Left forelimb (tissue), 1 donor: ENCODE measurements around the gene ICE1.
"Not testable (repeated sequence)": the region's sequence is repeated elsewhere in the genome, so short reads cannot be mapped to it uniquely, and the experiment has no call there.

Experiments
- DNase-seq: peaks from one replicate; pipeline ENCODE4 v3.0.0-alpha.2; 2018; ENCODE audit warnings: low spot score

Gene ICE1

DNA sequence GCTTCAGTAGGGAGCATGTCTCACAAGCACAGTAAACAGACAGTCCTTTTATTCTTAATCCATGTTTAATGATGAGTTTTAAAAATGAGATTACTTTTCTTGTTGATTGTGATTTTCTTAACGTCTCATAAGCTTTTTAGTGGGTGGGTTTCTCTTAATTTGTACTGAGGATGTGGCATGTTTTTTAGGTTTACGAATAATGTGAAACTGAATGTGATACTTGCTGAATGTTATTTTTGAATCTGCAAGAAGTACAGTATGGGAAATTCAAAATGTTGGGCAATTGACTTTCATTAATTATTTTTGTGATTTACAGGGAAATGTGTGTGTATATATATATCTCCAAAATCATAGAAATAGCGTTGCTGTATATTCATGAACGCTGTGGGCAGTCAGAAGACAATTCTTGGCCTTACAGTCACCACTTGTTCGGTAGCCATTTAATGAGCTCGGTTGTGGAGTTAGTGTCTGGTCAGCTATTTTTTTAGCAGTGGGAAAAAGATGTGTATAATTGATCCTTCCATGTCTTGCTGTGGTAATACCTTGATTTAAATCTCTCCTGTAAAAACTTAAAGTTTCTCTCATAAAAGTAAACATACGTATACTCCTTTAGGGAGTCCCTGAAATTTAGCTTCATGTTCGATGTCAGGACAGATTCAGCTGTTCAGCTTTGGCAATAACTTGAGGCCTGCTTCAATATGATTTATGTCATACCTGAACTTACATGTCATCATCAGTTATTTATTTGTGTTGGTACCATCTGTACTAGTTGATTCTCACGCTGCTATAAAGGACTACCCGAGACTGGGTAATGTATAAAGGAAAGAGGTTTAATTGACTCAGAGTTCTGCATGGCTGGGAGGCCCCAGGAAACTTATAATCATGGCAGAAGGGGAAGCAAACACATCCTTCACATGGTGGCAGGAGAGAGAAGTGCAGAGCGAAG is 15.0 kb downstream of the ICE1 start:
- no peak for DNase-seq

DNA sequence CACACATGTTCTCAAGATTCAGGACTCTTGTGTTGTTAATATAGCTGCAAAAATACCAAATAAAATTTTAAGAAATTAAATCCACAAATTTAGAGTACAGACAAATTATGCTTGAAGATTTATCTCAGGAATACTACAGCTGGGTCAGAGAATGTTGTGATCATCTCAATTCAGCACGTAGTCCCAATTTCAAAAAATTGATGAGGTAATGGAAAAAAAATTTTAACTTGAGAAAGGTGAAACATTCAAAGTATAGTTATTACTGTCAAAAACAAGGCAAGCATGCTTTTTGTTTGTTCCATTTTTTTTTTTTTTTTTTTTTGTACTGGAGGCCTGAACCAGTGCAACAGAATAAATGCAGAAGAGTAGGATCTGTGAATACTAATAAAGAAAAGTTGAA is 29.4 kb downstream of the ICE1 start:
- DNase-seq, result no peak

DNA sequence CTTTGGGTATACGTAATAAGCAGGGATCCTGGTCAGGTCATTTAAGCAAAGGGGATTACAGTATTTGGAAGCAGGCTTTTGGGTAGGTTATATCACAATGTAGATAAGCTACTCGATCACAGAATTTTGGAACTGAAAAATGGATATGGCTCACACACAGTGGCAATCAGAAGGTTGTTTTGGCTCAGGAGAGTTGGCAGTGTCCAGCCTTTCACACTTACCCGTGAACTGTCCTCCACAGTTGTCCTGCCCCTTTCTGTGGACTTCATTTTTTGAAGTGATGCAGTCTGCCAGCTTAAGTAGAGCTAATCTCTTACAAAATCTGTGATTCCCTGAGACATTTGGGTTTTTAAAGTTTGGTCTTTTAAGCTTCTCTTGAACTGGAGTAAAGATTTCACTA is 30.7 kb downstream of the ICE1 start:
- no peak for DNase-seq

- DNase-seq, result no peak
Observed at GRCh38 chr5:5454391-5454790, 31.9 kb downstream of the ICE1 start.

- DNase-seq, result no peak
Observed at GRCh38 chr5:5456858-5457257, 34.4 kb downstream of the ICE1 start.

GRCh38 chr5:5460311-5460710 is 37.8 kb downstream of the ICE1 start:
- no peak for DNase-seq

DNA sequence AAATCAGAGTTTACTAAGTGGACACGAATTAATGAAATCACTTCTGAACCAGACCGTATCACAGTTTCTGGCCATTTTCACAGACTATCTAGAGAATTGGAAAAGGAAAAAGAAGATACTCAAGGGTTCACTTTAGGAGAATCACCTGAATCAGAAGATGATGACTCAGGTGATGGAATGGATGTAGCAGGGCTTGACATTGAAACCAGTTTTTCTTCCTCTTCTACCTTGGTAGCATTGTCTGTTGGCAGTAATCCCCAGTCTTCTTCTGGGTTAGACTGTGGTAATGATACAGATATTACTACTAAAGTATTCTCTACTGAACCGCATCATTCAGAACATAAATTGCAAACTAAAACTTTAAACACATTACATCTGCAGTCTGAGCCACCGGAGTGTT is 38.5 kb downstream of the ICE1 start:
- DNase-seq, result no peak

DNA sequence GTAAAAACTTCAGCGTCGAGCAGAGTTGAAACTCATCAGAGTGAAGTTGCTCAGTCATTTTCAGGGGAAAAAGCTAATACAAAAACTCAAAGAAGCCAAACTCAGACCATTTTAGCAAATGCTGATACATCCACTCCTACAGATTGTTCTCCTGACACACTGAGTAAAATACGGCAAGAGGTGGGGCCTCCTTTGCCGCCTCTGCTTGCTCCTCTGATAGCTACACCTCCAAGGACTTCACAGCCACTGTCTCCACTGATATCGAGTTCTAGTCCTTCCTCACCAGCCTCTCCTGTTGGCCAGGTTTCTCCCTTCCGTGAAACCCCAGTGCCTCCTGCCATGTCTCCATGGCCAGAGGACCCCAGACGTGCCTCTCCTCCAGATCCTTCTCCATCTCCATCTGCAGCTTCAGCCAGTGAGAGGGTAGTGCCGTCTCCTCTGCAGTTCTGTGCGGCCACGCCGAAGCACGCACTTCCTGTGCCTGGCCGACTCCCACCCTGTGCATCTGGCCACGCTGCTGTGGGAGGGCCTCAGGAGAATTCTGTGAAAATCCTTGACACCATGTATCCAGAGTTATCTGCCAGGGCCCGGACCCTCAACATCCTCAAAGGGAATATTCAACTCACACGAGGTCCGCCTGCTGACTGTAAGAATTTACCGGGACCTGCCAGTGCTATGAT is 41.7 kb downstream of the ICE1 start:
- no peak for DNase-seq

DNA sequence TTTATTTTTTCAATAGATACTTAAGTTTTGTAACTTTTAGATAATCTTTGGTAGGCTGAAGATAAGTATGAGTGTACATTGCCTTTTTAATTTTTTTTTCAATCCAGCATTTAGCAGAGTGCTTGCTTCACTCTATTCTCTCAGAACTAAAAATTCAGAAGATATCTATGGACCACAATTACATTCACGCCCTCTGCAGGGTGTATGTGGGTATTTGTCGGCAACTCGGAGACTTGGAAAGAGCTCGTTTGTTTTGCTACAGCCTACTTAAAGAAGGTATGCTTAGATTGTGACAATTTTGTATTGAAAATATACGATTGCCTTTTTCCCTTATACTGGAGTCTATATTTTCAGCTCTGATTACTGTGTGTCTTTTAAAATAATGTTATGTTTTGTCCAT is 43.8 kb downstream of the ICE1 start:
- DNase-seq, result no peak

DNA sequence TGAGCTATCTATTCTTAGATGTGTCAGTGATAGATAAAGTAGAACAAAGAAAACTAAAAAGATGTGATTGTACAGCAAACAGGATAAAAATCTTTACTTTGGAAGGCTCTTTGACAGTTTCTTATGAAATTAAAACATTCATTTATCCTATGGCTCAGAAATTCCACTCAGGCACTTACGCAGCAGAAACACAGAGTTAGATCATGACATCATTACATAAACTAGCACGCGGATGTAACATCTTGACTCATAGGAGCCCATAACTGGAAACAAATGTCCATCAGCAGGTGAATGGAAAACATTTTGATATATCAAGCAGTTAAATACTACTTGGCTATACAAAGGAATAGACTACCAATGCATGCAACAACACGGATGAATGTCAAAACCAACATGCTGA is 45.3 kb downstream of the ICE1 start:
- no peak for DNase-seq

DNA sequence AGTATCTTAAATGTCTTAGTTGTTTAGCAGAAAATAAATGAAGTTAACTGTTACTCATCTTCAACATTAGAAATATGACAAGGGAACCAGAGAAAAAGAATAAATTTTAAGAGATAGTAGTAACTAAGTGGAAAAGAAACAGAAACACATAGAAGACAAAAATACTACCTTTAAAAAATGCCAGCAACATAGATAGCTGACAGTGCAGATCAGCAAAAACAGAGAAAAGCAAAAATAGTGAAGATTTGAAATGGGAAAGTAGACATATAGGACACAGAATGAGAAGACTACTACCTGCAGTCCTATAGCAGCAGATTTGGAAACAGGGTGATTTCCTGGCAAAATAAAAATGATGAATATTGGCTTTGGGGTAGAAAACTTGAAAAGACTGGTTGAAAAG is 48.5 kb downstream of the ICE1 start:
- DNase-seq, result no peak

DNA sequence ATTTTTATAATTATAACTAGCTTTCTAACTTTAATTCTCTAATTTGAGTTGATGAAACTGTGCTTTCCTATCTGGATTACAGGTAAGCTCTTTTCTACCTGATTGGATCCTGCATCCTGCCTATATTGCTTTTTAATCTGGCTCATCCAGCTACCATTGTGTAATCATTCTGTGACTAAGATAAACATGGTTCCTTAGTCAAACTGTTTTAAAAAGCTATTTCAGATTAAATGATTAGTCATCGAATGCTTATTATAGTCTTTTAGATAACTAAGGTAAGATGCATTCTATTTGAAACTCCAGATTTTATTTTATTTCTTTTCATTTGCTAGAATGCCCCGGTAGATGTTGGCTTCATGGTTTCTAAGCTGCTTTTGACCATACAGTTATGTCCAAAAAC is 50.7 kb downstream of the ICE1 start:
- no peak for DNase-seq

DNA sequence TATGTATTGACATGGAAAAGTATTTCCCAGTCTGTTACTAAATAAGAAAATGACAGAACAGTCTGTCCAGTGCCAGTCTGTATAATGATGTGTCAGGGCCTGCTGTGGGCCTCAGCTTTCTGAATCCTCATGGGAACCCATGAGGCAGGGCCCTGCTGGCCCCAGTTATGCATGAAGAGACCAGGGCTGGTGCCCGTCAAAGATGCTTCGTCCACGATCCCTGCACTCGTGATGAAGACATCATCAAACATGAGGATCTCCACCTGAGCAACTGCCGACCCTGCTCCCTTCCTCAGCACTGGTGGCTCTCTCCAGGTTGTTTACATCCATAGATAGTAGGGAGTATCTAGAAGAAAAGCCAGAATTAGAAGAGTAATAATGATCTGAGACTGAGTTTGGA is 52.5 kb downstream of the ICE1 start:
- DNase-seq, result no peak

DNA sequence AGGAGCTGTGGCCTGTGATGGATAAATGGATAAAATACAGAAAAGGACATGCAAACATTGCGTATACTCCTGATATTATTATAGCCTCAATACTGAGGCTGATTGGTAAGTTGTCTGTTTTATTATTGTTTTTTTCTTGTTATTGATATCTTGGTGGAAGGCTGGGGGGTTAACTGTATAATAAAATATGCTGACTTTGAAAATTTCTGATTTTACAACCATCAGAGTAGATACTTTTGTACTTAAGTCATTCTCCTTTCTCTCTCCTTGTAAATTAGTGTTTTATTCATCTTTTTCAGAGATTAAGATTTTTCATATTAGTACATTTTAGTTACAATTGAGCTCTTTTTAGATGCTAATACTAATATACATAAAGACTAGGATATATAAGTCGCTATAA is 53.5 kb downstream of the ICE1 start:
- no peak for DNase-seq

- DNase-seq, result not testable (repeated sequence)
Observed at GRCh38 chr5:5479578-5479977, 57.1 kb downstream of the ICE1 start.

DNA sequence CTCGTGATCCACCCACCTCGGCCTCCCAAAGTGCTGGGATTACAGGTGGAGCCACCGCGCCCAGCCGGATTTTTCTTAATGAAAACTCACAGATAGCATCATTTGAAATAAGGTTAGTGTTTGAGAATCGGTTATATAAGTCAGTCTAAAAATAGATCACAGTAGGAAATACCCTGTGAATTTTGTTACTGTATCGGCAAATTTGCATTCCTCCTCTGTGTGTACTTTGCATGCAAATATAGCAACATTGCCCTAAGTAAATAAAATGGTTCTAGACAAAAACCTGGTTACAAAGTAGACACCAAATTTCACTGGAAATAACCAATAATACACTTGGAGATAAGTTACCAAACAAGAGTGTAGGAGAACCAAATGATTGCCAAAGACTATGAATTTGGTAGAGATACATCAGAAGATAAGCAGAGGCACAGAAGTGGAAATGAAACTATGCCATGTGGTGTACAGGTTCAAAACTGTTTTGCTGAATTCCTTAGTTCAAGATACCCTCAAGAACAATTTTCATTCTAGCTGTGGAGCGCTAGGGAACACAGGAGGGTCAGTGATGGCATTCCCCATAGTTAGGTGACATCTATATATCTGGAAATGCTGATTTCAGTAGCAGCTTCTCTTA is 58.1 kb downstream of the ICE1 start:
- DNase-seq, result no peak

- DNase-seq, result no peak
Observed at GRCh38 chr5:5481206-5481605, 58.7 kb downstream of the ICE1 start.

DNA sequence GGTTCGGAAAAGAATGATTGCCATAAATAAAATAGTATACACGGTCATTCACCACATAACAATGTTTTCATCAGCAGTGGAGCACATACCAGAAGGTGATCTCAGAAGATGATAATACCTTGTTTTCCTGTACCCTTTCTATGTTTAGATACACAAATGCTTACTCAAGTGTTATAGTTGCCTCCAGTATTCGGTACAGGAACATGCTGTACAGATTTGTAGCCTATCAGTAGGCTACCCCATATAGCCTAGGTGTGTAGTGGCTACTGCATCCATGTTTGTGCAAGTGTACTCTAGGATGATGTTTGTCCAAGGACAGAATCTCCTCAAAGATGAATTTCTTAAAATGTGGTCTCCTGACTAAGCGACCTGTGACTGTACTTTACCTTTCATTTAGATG is 59.2 kb downstream of the ICE1 start:
- DNase-seq, result no peak

GRCh38 chr5:5483350-5483749 is 60.9 kb downstream of the ICE1 start:
- DNase-seq, result no peak

GRCh38 chr5:5483880-5484598 is 61.6 kb downstream of the ICE1 start:
- DNase-seq, result no peak

DNA sequence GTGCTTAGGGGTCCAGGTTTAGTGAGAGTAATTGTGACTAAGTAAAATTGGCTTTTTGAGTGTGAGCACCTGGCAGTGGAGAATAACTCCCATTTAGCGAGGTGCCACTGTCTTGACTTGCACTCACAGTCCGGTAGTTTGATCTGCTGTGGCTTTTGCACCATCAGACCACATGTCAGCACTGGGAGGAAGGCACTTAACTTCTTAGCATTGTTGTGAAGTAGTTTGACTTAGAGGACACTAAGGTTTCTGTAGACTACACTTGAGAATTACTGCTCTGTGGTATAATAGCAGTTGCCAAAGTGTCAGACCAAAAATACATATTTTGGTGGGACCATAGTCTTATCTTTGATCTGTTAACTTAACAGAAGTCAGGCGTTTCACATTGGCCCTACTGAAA is 63.6 kb downstream of the ICE1 start:
- DNase-seq, result no peak

GRCh38 chr5:5487585-5488360 is 65.3 kb downstream of the ICE1 start:
- no peak for DNase-seq
